Left ventricle myocardium superior (tissue), 1 donor: ENCODE data around the gene PRR15L. TPM values are rescaled to one million over a fixed set of nuclear protein-coding genes. Genes with fewer than 3 reads are reported as not detected.
A peak's percentile ranks its signal among the peaks of the same experiment; 100 is the strongest.
"Not testable (repeated sequence)": the region's sequence is repeated elsewhere in the genome, so short reads cannot be mapped to it uniquely, and the experiment has no call there.

Experiments used
- ATAC-seq: fragments of 200-7000 bp; cut with Tn5 transposase; one replicate; pipeline ENCODE4 v1.9.1; 2020; ENCODE audit warnings: mild to moderate bottlenecking, moderate library complexity
- DNase-seq: peaks from one replicate; pipeline ENCODE4 v3.0.0-alpha.2; 2020
- intact Hi-C: fragments of 100-400 bp; cut with micrococcal nuclease; formaldehyde crosslinking; loops from one replicate; pipeline ENCODE4 v1.11.0; 2022
- long read RNA-seq: library from polyadenylated mRNA; unstranded; transcript quantifications from one replicate; pipeline ENCODE4 v2.0.0, GENCODE V29; 2021
- total RNA-seq: library from RNA; stranded (reverse); fragmentation: NEBNext Ultra II Directional; extraction: Animal tissue kit (Norgen Biotek cat#: 25700); gene quantifications from one replicate; pipeline ENCODE4 v1.2.1, GENCODE V29; 2021
- donor health status: DM: no; HTN: yes; CAD: no; lungs with severe emphysema.

Gene PRR15L, protein sequence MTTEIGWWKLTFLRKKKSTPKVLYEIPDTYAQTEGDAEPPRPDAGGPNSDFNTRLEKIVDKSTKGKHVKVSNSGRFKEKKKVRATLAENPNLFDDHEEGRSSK
- total RNA-seq, result not detected
- long read RNA-seq, result 0 reads

DNA sequence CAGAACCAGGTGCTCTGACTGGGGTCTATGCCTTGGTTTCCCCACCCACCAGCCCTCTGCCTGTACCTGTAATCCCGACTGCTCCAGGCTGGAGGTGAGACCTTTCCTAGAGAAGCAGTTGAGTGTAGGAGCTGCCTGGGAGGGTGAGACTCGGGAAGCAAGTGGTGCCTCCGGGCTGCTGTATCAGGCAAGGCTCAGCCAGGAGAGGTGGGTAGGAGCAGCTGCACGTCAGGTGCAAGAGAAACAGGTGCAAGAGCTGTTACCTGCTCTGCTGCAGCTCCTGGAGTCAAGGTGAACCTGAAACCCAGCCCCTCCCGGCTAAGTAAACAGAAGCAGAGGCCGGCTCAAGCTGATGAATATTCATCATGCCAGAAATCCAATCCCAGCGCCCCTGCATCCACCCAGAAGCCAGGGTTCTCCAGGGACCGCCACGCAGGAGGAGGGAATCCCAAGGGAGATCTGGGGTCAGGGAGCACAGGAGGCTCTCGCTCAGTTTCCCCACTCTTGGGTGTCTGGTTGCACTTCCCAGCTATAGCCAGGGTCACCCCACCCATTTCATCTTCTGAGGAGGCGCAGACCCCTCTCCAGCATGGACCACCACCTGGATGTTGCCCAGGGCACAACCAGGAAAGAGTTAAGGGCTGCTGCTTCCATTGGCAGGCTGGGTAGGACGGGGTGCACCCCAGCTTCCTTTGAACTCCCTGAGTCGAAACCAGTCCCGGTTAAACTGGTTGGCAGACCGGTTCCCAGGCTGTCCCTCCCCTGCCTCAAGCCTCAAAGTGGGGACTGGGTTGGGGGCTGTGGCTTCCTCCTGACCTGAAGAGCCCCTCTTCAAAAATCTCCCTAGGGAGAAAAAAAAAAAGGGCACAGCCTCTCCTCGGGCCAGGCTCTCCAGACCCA is at the start of gene PRR15L:
Gene PRR15L, minus strand, starts transcription at position 293 of the 900 bp plus-strand sequence. CDS start 4,649 bp downstream, outside the sequence.
- DNase-seq (no peak), ATAC-seq (no peak)
- intact Hi-C loops, result no loop called here

- ATAC-seq (no peak), DNase-seq (no peak)
- intact Hi-C loops, result no loop called here
Observed at GRCh38 chr17:48006936-48007709, 49.4 kb upstream of the PRR15L start.

DNA sequence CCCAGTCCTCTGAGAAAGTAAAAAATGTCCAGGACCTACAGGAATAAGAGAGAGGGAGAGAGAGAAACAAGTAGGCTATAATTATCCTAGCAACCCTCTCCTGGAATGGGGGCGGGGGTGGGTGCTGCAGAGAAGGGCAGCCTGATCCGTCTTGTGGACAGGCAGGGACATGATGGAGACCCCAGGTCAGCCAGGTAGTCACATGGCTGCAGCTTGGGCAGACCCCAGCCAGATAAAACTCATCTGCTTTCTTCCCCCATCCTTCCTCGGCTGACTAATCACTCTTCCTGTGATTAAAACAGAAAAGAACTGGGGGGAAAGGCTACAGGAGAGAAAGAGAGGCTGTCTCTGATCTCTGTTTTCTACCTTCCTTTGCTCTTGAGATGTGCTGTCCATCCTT is 47.3 kb upstream of the PRR15L start:
- DNase-seq, result no peak
- intact Hi-C loops, result no loop called here
- no peak for ATAC-seq

DNA sequence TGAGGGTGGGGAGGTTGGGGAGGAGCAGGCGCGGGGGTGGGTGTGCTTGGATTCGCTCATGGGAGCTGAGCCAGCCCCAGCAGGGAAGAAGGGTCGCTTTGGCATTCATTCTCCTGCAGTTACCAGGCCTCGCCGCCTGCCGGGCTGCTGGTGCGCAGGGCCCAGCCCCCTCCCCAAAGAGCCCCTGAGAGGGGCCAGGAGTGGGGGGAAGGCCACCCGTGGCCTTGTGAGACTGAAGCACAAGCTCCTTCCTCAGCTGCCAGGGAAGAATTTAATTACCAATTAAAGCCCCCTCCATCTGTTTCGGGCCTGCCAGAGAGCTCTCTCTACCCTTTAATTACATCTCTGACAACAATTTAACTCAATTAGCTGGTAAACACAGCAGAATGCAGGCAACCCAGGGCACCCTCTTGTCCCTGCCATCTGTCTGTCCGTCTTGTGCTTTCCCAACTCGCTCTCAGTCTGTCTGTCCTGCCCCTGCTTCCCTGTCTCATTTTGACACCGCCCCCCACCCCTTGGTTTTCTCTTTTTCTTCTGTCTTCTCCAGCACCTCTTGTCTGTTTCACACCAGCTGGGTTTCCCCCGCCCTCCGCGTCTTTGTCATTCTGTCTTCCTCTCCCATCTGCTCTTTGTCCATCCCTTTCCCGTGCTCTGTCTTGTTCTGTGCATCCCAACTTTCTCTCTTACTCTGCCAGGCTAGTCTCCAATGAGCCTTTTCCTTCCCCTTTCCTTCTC is 45.9 kb upstream of the PRR15L start:
- intact Hi-C loops, result no loop called here
- DNase-seq (no peak), ATAC-seq (peak; percentile 19)

DNA sequence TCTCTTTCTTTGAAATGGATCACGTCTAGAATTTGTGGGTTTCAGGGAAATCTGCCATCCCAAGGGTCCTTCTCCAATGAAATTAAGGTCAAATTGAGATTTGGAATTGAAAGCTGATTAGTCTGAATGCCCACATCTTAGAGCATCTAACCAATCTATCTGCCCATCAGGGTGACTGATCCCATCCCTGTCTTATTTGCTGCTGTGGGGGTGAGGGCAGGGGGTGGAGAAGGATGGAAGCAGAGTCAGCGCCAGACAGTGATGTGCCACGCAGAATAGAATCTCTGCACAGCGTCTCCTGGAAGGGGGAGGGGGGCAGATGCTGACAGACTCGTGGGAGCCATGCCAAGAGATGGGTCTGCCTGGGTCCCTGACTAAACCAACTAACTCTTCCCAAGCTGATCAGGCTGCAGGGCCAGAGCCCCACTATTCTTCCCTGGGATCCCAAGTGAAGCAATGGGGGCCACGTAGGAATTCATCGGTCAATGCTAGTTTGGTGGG is 45.3 kb upstream of the PRR15L start:
- DNase-seq (no peak), ATAC-seq (no peak)
- intact Hi-C loops, result no loop called here

GRCh38 chr17:48002266-48002915 is 44.7 kb upstream of the PRR15L start:
- intact Hi-C loops, result no loop called here
- ATAC-seq (peak; percentile 63), DNase-seq (no peak)

DNA sequence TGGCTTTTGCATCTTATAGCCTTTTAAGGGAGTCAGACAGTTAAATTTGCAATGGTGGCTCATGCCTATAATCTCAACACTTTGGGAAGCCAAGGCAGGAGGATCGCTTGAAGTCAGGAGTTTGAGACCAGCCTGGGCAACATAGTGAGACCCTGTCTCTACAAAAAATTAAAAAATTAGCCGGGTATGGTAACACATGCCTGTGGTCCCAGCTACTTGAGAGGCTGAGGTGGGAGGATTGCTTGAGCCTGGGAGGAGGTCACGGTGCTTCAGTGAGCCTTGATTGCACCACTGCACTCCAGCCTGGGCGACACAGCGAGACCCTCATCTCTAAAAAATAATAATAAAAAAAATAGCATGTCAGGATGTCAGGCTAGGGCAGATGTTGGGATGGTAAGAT is 44.0 kb upstream of the PRR15L start:
- intact Hi-C loops, ATAC-seq, DNase-seq: not testable (repeated sequence)

DNA sequence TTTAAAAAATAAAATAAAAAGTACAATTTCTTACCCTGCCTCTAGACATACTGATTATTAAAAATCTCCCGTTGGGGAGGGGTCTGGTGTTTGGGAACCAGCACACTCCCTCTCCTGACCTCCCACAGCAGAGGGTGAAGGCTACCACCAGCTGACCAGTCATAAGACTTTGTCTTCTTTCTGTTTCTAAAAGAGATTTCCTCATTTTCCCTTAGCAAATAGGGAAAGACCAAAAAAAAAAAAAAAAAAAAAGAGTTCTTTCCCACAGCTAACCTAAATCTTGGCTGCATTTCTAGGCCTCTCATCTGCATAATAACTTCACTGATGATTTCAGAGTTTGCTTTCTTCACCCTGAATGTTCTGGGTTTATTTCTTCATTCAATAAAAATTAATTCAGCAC is 43.5 kb upstream of the PRR15L start:
- no peak for DNase-seq
- intact Hi-C loops, result no loop called here
- peak; percentile 28 for ATAC-seq

- ATAC-seq (no peak), DNase-seq (no peak)
- intact Hi-C loops, result no loop called here
Observed at GRCh38 chr17:47999582-47999981, 41.9 kb upstream of the PRR15L start.

DNA sequence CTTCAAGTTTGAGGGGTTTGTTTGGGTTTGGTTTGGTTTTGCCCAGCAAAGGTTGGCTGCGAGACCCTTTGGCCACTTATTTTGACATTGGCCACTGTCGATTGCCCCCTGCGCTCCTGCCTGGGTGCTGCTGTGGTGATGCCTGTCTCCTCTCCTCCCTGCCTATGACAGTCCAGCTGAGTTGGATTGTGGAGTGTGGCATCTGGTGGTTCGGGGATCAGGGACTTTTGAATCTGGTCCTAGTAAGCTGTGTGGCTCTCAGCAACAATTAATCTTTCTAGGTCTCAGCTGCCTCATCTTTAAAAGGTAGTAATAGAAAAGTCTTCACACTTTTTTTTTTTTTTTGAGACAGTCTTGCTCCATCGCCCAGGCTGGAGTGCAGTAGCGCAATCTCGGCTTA is 40.4 kb upstream of the PRR15L start:
- intact Hi-C loops, result no loop called here
- ATAC-seq (no peak), DNase-seq (no peak)

DNA sequence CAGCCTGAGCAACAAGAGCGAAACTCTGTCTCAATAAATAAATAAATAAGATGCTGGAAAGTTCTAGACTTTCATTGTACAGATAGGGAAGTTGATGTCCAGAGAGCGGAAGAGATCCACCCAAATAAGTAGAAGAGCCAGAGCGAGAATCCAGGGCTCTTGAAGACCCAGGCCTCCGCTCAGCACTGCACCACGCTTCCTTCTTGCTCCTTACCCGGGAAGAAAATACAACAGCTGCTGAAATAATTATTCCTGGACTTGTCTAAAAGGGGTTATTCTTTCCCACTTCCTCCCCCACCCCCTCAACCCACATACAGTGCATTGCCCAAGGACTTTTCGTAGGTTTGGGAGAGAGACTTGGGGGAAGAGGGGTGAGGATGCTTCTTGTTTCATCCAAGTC is 39.9 kb upstream of the PRR15L start:
- intact Hi-C loops, result no loop called here
- DNase-seq (no peak), ATAC-seq (no peak)

- intact Hi-C loops, result no loop called here
- ATAC-seq, result no peak
- DNase-seq, result no peak
Observed at GRCh38 chr17:47996201-47996600, 38.5 kb upstream of the PRR15L start.

- DNase-seq (no peak), ATAC-seq (no peak)
- intact Hi-C loops, result no loop called here
Observed at GRCh38 chr17:47995241-47995935, 37.7 kb upstream of the PRR15L start.

- DNase-seq (no peak), ATAC-seq (no peak)
- intact Hi-C loops, result no loop called here
Observed at GRCh38 chr17:47994724-47995123, 37.0 kb upstream of the PRR15L start.

- DNase-seq (no peak), ATAC-seq (no peak)
- intact Hi-C loops, result no loop called here
Observed at GRCh38 chr17:47993964-47994363, 36.3 kb upstream of the PRR15L start.

- intact Hi-C loops, result no loop called here
- ATAC-seq (peak; percentile 53), DNase-seq (no peak)
Observed at GRCh38 chr17:47993031-47993564, 35.4 kb upstream of the PRR15L start.

- intact Hi-C loops, result no loop called here
- peak; percentile 61 for ATAC-seq
Observed at GRCh38 chr17:47992216-47992615, 34.5 kb upstream of the PRR15L start.

More at GRCh38 chr17:47992216-47992615, 34.5 kb upstream of the PRR15L start:
- no peak for DNase-seq
